Activated CD8-positive, alpha-beta memory T cell treated with anti-CD3 and anti-CD28 coated beads, Interleukin-2, amount 10 ng/mL, durations not matched to agents 7 days and 5 days (primary cell): ENCODE measurements around the gene ZNF556. TPM values are rescaled to one million over a fixed set of nuclear protein-coding genes. Genes with fewer than 3 reads are reported as not detected.

Source experiments
- ATAC-seq: fragments of 150-1000 bp; cut with Tn5 transposase; one replicate; pipeline ENCODE4 v1.10.0; 2021; ENCODE audit warnings: moderate library complexity
- CTCF ChIA-PET: fragments of 350-600 bp; sonication (Branson Sonifier 250); formaldehyde crosslinking; loops from one replicate; lab custom pipeline; 2021; ENCODE audit warnings: antibody characterized with exemption; lab: Charles Lee
- DNase-seq: peaks from one replicate; pipeline ENCODE4 v3.0.0-alpha.2; 2020
- H3K27ac Mint-ChIP-seq: one replicate; pipeline ENCODE4 v1.8.0; 2021; ENCODE audit warnings: mild to moderate bottlenecking, mixed read lengths
- H3K27me3 Mint-ChIP-seq: one replicate; pipeline ENCODE4 v1.8.0; 2021; ENCODE audit warnings: mixed read lengths
- H3K36me3 Mint-ChIP-seq: one replicate; pipeline ENCODE4 v1.8.0; 2021; ENCODE audit warnings: mild to moderate bottlenecking, mixed read lengths
- H3K4me1 Mint-ChIP-seq: one replicate; pipeline ENCODE4 v1.8.0; 2021; ENCODE audit warnings: mixed read lengths
- H3K4me3 Mint-ChIP-seq: one replicate; pipeline ENCODE4 v1.8.0; 2021; ENCODE audit warnings: mild to moderate bottlenecking, moderate library complexity, mixed read lengths
- H3K9me3 Mint-ChIP-seq: one replicate; pipeline ENCODE4 v1.8.0; 2022; ENCODE audit warnings: low read depth, mixed read lengths
- total RNA-seq, 2 experiments: library from RNA; stranded (reverse); gene quantifications; one replicate each; pipeline ENCODE4 v1.2.3, GENCODE V29; 2021

Gene ZNF556
- total RNA-seq, 2 experiments from 2014 or later: not detected

DNA sequence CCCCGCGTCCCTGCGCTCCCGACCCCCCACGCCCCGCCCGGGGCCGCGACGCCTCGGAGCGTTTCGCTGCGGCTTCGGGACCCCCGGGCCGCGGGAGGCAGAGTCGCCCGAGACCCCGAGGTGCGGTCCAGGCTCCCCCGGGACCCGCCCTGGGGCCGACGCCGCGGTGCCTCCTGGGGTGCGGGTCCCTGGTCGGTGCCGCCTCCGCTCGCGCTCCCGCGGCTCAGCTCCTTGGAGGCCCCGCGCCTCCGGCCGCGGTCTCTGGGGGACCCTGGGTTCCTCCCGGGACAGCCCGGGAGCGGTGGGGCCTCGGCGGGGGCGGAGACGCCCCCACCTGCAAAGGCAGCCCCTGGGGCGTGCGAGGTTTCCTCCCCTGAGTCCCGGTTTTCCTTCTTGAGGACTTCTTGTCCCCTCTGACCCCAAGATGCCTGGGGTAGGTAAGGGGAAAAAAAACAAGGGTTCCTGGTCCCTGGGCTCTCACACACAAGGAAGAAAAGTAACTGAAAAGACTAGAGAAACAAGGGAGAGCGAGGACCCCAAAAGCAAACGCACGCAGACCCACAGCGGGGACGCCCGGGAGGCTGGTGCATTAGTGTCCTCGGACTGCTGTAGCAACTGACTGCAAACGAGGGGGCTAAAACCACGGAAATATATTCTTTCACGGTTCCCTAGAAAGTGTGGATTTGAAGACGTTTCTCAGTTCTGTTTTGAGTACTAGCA, 25.1 kb upstream of the ZNF556 start:
- H3K9me3 Mint-ChIP-seq: peaks cover 5% of the 10 kb centered on the region
- DNase-seq (no peak), ATAC-seq (no peak)
- CTCF ChIA-PET: interaction anchor here (1.0 to 2.1 kb wide), 8 partner anchors 20 to 194 kb away, joined by 3 to 14 read pairs (median 5); partner anchors contain the start of genes ZNF554 and ZNF57
- H3K36me3 Mint-ChIP-seq: peaks cover 16% of the 10 kb centered on the region
- H3K4me1 Mint-ChIP-seq: peaks cover 10% of the 10 kb centered on the region
- H3K27ac Mint-ChIP-seq: no peak overlapping the region
- H3K27me3 Mint-ChIP-seq: no peaks in the 10 kb centered on the region
- H3K4me3 Mint-ChIP-seq: peak overlapping the region; percentile 57

DNA sequence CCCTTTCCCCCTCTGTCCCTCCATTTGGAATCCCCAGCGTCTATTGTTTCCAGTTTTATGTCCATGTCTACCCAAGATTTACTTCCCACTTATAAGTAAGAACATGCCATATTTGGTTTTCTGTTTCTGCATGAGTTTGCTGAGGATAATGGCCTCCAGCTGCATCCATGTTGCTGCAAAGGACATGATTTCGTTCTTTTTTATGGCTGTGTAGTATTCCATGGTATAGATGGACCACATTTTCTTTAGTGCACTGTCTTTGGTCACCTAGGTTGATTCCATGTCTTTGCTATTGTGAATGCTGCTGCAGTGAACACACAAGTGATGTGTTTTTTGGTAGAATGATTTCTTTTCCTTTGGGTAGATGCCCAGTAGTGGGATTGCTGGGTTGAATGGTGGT, 22.0 kb upstream of the ZNF556 start:
- H3K4me3 Mint-ChIP-seq: no peak overlapping the region
- H3K27ac Mint-ChIP-seq: no peak overlapping the region
- ATAC-seq (no peak), DNase-seq (no peak)
- H3K9me3 Mint-ChIP-seq: peaks cover 14% of the 10 kb centered on the region
- CTCF ChIA-PET: no interaction called here
- peaks cover 23% of the 10 kb centered on the region for H3K36me3 Mint-ChIP-seq
- H3K27me3 Mint-ChIP-seq: no peaks in the 10 kb centered on the region
- peaks cover 10% of the 10 kb centered on the region for H3K4me1 Mint-ChIP-seq

DNA sequence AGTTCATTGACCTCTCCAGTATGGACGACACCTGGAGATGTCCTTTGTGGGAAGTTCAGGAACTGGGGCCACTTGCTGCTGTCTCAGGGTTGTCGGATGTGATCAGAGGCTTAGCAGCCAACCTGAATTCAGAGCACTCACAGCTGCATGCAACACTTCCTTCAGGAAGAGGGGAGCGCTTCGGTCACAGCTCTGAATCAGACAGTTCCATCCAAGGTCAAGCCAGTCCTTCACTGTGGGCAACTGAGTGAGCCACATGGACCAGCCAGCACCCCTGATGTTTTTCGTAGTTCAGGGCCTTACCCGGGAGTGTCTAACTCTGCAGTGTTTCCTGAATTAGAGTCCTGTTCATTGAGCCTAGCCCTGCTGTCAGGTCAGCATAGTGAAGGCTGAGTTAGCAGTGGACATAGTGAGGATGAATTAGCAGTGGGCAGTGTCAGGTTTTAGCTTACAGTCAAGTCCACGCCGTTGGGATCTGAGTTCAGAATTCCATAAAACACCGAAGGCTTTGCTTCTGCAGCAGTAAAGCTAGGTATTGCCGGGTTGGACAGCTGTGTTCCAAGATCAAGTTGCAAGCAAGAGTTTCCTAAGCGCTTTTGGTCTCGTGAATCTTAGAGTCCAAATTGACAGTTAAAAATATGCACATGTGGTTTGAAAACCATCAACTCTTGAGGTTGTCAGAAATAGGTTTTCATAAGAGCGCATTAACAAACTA, 20.8 kb upstream of the ZNF556 start:
- Mint-ChIP-seq H3K36me3 (peaks cover 33% of the 10 kb centered on the region), H3K4me1 (peaks cover 10% of the 10 kb centered on the region), H3K27me3 (no peaks in the 10 kb centered on the region), H3K4me3 (no peak overlapping the region), H3K27ac (no peak overlapping the region), H3K9me3 (peaks cover 24% of the 10 kb centered on the region)
- CTCF ChIA-PET: no interaction called here
- DNase-seq (no peak), ATAC-seq (no peak)

DNA sequence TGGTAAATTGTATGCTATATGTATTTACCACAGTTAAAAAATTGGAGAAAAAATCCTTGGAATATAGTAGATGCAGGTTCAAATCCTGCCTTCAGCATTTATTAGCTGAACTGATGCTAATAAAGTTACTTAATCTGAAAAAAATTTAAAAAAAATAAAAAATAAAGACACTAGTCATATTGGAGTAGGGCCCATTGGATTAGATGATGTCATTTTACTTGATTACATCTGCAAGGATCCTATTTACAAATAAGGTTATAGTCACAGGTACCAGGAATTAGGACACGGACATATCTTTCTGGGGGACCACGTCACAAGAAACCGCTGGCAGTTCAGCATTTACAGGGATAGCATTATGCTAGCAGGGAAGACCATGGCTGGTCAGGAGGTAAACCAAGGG, 19.6 kb upstream of the ZNF556 start:
- CTCF ChIA-PET: no interaction called here
- H3K9me3 Mint-ChIP-seq: peaks cover 34% of the 10 kb centered on the region
- DNase-seq: no peak
- ATAC-seq: no peak
- H3K27me3 Mint-ChIP-seq: no peaks in the 10 kb centered on the region
- H3K27ac Mint-ChIP-seq: no peak overlapping the region
- peaks cover 43% of the 10 kb centered on the region for H3K36me3 Mint-ChIP-seq
- no peak overlapping the region for H3K4me3 Mint-ChIP-seq
- H3K4me1 Mint-ChIP-seq: peaks cover 5% of the 10 kb centered on the region

DNA sequence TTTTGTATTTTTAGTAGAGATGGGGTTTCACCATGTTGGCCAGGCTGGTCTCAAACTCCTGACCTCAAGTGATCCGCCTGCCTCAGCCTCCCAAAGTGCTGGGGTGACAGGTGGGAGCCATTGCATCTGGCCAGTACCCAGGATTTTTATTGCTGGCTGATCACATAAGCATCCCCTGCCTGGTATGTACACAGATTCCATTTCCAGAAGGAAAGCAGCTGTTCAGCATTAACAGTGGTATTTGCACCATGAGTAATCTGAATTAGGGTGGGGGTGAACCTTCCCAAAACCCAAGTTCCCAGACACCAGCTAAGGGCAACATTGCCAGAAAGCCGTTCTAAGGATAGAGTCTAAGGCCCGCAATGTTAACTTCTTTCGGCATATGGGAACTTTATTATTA, 18.5 kb upstream of the ZNF556 start:
- ATAC-seq (no peak), DNase-seq (no peak)
- H3K9me3 Mint-ChIP-seq: peaks cover 41% of the 10 kb centered on the region
- H3K36me3 Mint-ChIP-seq: peaks cover 54% of the 10 kb centered on the region
- no peaks in the 10 kb centered on the region for H3K27me3 Mint-ChIP-seq
- CTCF ChIA-PET: no interaction called here
- H3K4me1 Mint-ChIP-seq: no peaks in the 10 kb centered on the region
- no peak overlapping the region for H3K27ac Mint-ChIP-seq
- H3K4me3 Mint-ChIP-seq: no peak overlapping the region

DNA sequence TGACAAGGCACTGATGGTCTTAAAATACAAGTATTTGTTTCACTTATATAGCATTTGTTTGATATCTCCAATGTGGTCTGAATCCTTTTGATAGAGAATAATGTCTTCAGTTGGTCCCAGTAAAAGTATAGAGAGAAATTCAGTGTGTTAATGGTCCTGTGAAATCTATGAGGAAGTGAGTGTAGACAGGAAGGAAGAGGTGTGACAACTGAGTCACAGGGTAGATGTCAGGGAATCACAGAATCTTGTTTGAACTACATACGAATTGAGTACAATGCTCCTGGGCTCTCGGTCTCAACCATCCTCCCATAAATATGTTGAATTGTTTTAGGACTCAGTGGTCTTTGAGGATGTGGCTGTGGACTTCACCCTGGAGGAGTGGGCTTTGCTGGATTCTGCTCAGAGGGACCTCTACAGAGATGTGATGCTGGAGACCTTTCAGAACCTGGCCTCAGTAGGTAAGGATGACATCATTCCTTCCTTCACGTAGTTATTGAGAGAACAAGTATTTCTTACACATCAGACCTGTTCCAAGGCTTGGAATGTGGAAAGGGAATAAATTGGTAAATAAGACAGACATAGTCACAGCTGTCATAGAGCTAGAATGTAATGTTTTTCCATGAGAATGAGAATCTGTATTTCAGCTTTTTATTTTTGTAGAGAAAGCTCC, 16.7 kb upstream of the ZNF556 start:
- H3K4me3 Mint-ChIP-seq: no peak overlapping the region
- no peak overlapping the region for H3K27ac Mint-ChIP-seq
- no peaks in the 10 kb centered on the region for H3K4me1 Mint-ChIP-seq
- DNase-seq: no peak
- CTCF ChIA-PET: no interaction called here
- peaks cover 50% of the 10 kb centered on the region for H3K9me3 Mint-ChIP-seq
- H3K36me3 Mint-ChIP-seq: peaks cover 61% of the 10 kb centered on the region
- H3K27me3 Mint-ChIP-seq: no peaks in the 10 kb centered on the region
- ATAC-seq: no peak

DNA sequence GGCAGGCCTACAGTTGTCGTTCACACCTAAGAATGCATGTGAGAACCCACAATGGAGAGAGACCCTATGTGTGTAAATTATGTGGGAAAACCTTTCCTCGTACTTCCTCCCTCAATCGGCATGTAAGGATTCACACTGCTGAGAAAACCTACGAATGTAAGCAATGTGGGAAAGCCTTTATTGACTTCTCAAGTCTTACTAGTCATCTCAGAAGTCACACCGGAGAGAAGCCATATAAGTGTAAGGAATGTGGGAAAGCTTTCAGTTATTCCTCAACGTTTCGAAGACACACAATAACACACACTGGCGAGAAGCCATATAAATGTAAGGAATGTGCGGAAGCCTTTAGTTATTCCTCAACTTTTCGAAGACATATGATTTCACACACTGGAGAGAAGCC, 14.5 kb upstream of the ZNF556 start:
- H3K4me3 Mint-ChIP-seq: no peak overlapping the region
- peaks cover 52% of the 10 kb centered on the region for H3K9me3 Mint-ChIP-seq
- H3K36me3 Mint-ChIP-seq: peaks cover 66% of the 10 kb centered on the region
- no peak overlapping the region for H3K27ac Mint-ChIP-seq
- no peak for ATAC-seq
- no peak for DNase-seq
- peaks cover 5% of the 10 kb centered on the region for H3K4me1 Mint-ChIP-seq
- H3K27me3 Mint-ChIP-seq: no peaks in the 10 kb centered on the region
- CTCF ChIA-PET: no interaction called here

DNA sequence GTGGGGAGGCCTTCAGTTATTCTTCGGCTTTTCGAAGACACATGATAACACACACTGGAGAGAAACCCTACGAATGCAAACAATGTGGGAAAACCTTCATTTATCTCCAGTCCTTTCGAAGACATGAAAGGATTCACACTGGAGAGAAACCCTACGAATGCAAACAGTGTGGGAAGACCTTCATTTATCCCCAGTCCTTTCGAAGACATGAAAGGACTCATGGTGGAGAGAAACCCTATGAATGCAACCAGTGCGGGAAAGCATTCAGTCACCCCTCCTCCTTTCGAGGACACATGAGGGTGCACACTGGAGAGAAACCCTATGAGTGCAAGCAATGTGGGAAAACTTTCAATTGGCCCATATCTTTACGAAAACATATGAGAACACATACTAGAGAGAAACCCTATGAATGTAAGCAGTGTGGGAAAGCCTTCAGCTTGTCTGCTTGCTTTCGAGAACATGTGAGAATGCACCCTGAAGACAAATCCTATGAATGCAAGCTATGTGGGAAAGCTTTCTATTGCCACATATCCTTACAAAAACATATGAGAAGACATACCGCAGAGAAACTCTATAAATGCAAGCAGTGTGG, 14.0 kb upstream of the ZNF556 start:
- H3K36me3 Mint-ChIP-seq: peaks cover 65% of the 10 kb centered on the region
- no peaks in the 10 kb centered on the region for H3K27me3 Mint-ChIP-seq
- H3K9me3 Mint-ChIP-seq: peaks cover 52% of the 10 kb centered on the region
- CTCF ChIA-PET: no interaction called here
- H3K4me1 Mint-ChIP-seq: peaks cover 5% of the 10 kb centered on the region
- ATAC-seq (no peak), DNase-seq (no peak)
- H3K27ac Mint-ChIP-seq: no peak overlapping the region
- H3K4me3 Mint-ChIP-seq: no peak overlapping the region

DNA sequence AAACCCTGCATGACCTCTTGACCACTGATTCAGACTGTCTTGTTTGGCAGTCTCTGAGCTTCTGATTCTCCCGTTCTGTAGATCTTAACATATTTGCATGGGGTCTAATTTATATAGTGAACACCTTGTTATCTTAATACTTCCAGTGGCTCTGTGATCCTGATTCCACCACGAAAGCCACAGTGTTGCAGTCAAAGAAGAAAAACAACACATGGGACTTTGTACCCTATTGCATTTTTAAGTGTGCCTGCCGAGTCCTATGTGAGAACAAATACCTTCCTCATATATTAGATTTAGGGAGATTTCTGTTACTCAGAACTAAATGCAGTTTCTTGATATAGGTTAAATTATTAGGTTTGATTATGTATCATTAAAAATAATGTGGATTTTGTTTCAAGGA, 12.3 kb upstream of the ZNF556 start:
- H3K4me3 Mint-ChIP-seq: no peak overlapping the region
- peaks cover 48% of the 10 kb centered on the region for H3K9me3 Mint-ChIP-seq
- peaks cover 5% of the 10 kb centered on the region for H3K4me1 Mint-ChIP-seq
- H3K27me3 Mint-ChIP-seq: no peaks in the 10 kb centered on the region
- DNase-seq (no peak), ATAC-seq (no peak)
- CTCF ChIA-PET: no interaction called here
- no peak overlapping the region for H3K27ac Mint-ChIP-seq
- peaks cover 60% of the 10 kb centered on the region for H3K36me3 Mint-ChIP-seq

DNA sequence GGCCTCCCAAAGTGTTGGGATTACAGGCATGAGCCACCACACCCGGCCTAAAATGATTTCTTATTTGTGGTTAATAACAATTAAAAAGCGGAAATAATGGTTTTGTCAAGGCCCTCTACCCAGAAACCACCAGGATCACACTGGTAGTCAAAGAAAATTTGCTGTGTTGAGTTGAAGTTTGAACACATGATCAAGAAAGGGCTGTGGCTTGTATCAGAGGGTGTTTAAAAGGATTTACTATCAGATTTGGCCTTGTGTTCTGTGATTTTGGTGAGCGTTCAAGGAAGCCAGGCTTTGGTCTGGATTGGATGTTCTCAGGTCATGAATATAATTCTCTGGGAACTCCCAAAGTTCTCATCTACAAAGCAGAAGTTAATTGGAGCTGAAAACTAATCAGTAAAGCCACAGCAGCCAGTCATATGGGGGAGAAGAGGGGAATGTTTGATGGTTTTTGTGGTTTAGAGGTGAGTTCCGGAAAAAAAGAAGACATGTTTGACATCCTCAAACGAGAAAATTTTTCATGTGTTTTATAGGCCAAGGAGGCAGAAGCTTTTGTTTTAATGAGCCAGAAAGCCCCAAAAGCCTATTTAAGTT, 10.6 kb upstream of the ZNF556 start:
- Mint-ChIP-seq H3K4me1 (peaks cover 5% of the 10 kb centered on the region), H3K9me3 (peaks cover 37% of the 10 kb centered on the region), H3K27ac (no peak overlapping the region), H3K36me3 (peaks cover 45% of the 10 kb centered on the region), H3K27me3 (no peaks in the 10 kb centered on the region), H3K4me3 (no peak overlapping the region)
- ATAC-seq: no peak
- no peak for DNase-seq
- CTCF ChIA-PET: no interaction called here

DNA sequence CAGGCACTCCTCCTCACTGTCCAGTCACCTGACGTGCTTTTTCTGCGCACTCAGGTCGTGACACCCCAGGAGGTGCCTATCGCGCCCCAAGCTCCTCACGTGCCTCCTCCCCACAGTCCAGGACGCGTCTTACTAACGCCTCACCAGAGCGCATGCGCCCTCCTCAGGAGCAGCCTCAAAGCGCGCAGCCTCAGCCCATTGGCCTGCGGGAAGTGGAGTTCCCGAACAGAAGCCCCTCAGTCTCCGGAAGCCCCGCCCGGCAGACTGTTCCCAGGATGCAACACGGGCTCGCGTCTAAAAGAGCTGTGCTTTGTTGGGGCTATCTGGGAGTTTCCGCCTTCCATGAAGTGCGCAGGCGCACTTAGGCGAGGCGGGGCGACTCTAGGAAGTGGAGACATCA, 8.3 kb upstream of the ZNF556 start:
- H3K27ac Mint-ChIP-seq: no peak overlapping the region
- H3K4me1 Mint-ChIP-seq: peaks cover 5% of the 10 kb centered on the region
- no peak for ATAC-seq
- H3K27me3 Mint-ChIP-seq: no peaks in the 10 kb centered on the region
- no peak overlapping the region for H3K4me3 Mint-ChIP-seq
- CTCF ChIA-PET: no interaction called here
- H3K36me3 Mint-ChIP-seq: peaks cover 22% of the 10 kb centered on the region
- peaks cover 26% of the 10 kb centered on the region for H3K9me3 Mint-ChIP-seq
- no peak for DNase-seq

DNA sequence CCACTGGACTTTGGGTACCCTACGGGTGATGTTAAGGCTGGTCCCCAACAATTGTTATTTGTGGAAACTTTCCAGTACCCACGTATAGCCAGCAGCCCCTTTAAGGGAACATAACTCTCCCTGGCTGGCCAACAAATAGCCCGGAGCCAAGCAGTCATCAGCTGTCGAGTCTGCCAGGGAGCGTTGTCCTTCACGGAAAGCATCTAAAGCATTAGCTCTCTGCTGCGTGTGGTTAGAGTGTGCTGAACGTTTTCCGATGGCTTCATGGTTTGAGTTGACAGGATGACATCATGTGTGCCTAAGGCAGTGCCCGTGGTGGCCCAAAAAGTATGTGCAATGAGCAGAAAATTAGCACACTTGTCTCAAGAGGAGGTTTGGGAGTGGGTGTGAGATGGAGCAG, 3.3 kb upstream of the ZNF556 start:
- no peak for ATAC-seq
- H3K36me3 Mint-ChIP-seq: peaks cover 2% of the 10 kb centered on the region
- H3K4me1 Mint-ChIP-seq: no peaks in the 10 kb centered on the region
- no peak for DNase-seq
- no peak overlapping the region for H3K27ac Mint-ChIP-seq
- H3K4me3 Mint-ChIP-seq: no peak overlapping the region
- CTCF ChIA-PET: no interaction called here
- peaks cover 16% of the 10 kb centered on the region for H3K9me3 Mint-ChIP-seq
- peaks cover 5% of the 10 kb centered on the region for H3K27me3 Mint-ChIP-seq

DNA sequence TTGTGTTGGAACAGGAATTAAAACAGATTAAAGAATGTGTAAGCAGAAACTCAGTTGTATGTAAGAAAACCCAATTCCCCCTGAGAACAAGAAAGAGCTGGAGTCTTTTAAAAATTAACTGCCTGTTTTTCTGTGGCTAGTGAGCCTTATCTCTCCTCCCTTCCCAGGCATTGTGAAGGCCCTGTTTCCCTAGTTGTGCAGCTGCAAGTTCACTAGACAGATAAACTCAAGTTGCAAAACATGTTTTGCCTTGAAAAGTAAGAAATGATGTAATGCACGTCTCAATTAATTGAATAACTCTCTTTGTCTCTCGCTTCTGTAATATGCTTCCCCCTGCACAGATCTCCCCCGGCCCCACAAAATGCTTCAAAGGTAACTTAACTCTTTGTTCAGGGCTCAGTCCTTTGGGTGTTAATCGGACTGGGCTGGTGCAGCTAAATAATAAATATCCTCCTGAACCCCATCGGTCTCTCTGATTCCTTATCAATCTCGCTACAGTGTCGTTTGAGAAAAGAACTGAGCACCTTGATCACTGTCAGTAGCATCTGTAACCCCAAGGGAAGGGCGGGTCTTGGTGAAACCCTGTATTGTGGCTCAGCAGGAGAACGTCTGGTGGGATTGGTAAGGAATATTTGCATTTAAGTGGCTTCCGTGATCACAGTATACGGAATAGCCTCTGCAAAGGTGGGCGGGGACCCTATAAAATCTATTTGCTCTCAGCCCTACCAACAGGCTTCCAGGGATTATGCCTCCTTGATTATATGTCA, 1.6 kb upstream of the ZNF556 start:
- no peaks in the 10 kb centered on the region for H3K4me1 Mint-ChIP-seq
- no peak for ATAC-seq
- no peak for DNase-seq
- peaks cover 5% of the 10 kb centered on the region for H3K27me3 Mint-ChIP-seq
- H3K4me3 Mint-ChIP-seq: no peak overlapping the region
- peaks cover 2% of the 10 kb centered on the region for H3K36me3 Mint-ChIP-seq
- peaks cover 16% of the 10 kb centered on the region for H3K9me3 Mint-ChIP-seq
- CTCF ChIA-PET: no interaction called here
- H3K27ac Mint-ChIP-seq: no peak overlapping the region
